ENCODE data around the gene PRR15L.

Gene PRR15L

GRCh38 chr17:47987240-47987835 lies 29.7 kb upstream of the PRR15L start:
- DNase-seq: no peak

- DNase-seq: no peak
Observed at GRCh38 chr17:47986520-47986919, 28.8 kb upstream of the PRR15L start.

GRCh38 chr17:47983492-47984223 lies 26.0 kb upstream of the PRR15L start:
- no peak for DNase-seq

GRCh38 chr17:47982645-47983390 lies 25.1 kb upstream of the PRR15L start:
- DNase-seq: no peak

GRCh38 chr17:47982091-47982617 lies 24.5 kb upstream of the PRR15L start:
- DNase-seq: no peak

GRCh38 chr17:47981462-47981861 lies 23.8 kb upstream of the PRR15L start:
- no peak for DNase-seq

GRCh38 chr17:47980541-47980940 lies 22.9 kb upstream of the PRR15L start:
- no peak for DNase-seq

GRCh38 chr17:47978324-47978723 lies 20.6 kb upstream of the PRR15L start:
- DNase-seq: peak; percentile 28

- DNase-seq: no peak
Observed at GRCh38 chr17:47975823-47976205, 18.1 kb upstream of the PRR15L start.

GRCh38 chr17:47975189-47975822 lies 17.6 kb upstream of the PRR15L start:
- no peak for DNase-seq

GRCh38 chr17:47973541-47973940 lies 15.9 kb upstream of the PRR15L start:
- DNase-seq: no peak

- DNase-seq: peak; percentile 98
Observed at GRCh38 chr17:47970725-47971499, 13.2 kb upstream of the PRR15L start, which contains the start of gene CDK5RAP3. Gene CDK5RAP3, plus strand, starts transcription at chr17:47971113. Its CDS starts 34 bp downstream, at chr17:47971147.

GRCh38 chr17:47969930-47970724 lies 12.4 kb upstream of the PRR15L start:
- DNase-seq: no peak

GRCh38 chr17:47968836-47969235 lies 11.2 kb upstream of the PRR15L start:
- DNase-seq: no peak

GRCh38 chr17:47967607-47968252 lies 10.0 kb upstream of the PRR15L start:
- no peak for DNase-seq

GRCh38 chr17:47966079-47966519 lies 8.4 kb upstream of the PRR15L start:
- DNase-seq: no peak

- DNase-seq: no peak
Observed at GRCh38 chr17:47964856-47965255, 7.2 kb upstream of the PRR15L start.

GRCh38 chr17:47962901-47963300 lies 5.2 kb upstream of the PRR15L start:
- DNase-seq: no peak

GRCh38 chr17:47961406-47961805 lies 3.7 kb upstream of the PRR15L start:
- DNase-seq: no peak

- DNase-seq: no peak
Observed at GRCh38 chr17:47959825-47960655, 2.4 kb upstream of the PRR15L start.

Measured in CD4-positive, alpha-beta T cell treated with Interleukin-4 for 4 hours (primary cell).